ENCODE measurements around the gene HES2.
"Not testable (repeated sequence)": the region's sequence is repeated elsewhere in the genome, so short reads cannot be mapped to it uniquely, and the experiment has no call there.

HES2 gene

DNA sequence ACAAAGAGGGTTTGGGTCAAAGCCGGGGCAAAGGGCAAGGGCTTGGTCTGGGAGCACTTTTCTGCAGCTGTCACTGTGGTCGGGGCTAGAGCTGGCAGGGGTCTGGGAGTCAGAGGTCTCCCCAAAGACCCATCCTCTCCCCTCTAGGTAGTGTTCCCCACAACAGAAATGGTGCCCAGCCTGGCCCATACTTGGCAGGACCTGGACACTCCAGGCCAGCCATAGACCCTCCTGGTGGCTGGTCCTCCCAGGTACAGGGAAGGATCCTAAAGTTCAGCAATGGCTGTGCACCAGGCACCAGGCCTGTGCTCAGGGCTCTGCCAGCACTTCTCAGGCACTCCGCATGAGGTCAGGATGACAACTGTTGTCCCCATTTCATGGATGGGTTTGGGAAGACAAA is 15.8 kb upstream of the HES2 start:
- DNase-seq (ENCODE audit: low spot score) = no peak

DNA sequence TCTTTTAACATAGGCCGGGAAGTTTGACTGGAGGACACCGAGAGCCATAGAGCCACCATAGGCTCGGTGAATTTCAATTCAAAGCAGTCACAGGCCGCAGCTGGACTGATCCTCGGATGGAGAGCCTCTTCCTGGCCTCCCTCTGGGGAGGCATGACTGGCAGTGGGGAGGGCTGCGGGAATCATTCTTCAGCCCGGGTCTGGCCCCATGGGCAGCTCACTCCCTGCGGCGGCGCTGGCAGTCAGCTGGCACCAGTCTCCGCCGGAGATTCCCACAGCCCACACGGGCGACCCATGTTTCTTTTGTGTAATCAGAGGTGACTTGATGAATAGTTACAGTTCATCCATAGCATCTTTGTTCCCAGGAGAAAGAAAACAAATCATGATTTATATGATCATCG is 15.4 kb upstream of the HES2 start:
- DNase-seq (ENCODE audit: low spot score) = no peak

DNA sequence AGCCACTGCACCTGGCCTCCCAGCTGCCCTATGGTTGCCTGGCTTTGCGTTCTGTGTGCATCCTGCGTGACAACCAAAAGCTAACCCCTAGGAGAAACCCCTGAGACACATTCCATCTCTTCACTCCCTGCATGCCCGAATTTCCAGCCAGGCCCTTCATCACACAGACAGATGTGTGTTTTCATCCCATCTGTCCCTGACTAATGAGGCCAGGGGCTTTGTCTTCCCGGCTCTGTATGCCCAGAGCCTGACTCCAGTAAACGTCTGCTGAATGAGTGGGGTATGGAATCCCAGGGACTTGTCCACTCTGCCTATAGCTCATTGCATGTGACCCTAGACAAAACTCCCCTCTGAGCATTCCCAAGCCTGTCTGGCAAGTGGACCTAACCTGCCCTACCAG is 14.5 kb upstream of the HES2 start:
- DNase-seq (ENCODE audit: low spot score) = no peak

DNA sequence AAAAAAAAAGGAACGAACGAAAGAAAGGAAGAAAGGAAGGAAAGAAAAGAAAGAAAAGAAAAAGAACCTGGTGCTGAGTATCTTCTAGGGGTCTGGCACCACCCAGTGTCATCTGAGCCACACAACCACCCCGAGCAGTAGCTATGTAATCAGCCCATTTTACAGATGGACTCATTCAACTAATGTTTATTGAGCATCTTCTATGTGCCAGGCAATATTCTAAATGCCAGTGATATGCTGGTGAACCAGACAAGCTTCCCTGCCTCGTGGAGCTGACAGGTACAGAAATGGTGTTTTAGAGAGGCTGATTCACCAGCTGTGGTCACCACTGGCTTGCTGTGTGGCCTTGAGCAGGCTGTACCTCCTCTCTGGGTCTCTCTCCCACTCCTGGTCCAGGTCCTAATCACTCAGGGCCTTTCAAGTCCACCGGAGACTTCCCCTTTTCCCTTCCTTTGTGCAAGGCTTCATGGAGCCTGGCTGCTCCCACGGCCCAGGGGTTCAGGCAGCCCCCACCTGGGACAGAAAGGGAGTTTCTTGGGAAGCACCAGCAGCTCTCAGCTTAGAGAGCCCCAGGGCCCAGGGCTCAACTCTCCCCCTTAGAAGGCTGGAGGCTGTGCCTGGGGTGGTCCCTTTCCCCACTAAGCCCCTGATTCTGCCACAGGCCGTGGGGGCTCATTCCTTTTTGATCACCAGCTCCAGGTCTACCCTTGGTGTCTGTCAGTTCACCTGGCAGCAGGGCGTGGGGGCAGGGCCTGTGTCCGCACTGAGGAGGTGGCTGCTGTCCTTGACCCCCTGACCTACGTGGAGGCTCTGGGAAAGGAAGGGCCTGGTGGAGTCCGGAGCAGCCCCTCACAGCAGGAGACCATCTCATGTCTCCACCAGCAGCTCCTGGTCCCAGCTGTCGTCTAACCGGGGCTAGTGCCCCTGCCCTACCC is 12.2 kb upstream of the HES2 start:
- DNase-seq (ENCODE audit: low spot score) = not testable (repeated sequence)

DNA sequence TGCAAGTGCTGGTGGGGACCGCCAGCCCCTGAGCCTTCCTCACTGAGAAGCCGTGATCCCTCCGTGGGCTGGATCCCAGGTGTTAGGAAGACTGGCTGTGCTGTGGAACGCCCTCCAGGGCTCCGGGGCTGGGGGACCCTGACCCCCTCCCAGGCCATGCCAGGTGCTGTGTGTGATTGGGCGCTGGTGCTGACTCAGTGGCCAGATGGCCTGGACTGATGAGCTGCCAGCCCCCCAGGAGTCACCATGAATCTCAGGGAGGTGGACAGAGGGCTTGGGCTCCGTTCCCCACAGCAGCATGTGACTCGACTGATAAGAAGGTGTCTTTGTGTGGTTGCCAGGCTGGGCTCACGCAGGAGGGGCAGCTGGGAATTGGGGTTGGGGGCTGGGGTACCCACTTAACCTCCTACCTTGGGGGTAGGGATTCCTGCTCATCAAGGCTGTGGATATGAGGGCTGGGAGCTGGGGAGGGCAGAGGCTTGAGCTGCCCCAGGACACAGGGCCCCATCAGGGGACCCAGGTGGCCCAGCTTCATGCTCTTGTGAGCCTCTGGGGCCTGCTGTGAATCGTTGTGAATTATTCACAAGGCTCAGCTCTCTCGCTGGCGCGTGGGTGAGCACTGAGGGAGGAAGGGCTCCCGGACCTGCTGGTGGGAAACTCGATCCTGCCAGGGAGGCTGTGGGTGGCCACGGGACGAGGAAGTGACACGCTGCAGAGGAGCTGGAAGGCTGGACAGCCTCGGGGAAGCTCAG is 10.1 kb upstream of the HES2 start:
- not testable (repeated sequence) for DNase-seq (ENCODE audit: low spot score)

DNA sequence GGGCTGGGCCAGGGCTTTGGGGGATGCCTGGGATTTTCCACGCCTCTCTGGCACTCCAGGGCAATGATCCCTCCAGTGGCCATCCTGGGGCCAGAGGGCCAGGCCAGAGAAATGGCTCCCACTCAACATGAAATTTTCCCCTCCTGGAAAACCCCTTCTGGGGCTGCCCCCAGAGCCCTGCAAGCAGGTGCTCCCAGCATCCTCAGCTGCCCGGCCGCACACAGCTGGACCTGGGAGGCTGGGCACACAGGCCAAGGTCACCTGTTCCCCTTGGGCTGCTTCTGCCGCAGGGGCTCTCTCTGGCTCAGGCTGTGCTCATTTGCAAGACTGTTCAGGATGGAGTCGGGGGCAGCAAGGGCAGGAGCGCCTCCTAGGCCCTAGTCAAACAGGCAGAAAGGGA is 8.7 kb upstream of the HES2 start:
- not testable (repeated sequence) for DNase-seq (ENCODE audit: low spot score)

DNA sequence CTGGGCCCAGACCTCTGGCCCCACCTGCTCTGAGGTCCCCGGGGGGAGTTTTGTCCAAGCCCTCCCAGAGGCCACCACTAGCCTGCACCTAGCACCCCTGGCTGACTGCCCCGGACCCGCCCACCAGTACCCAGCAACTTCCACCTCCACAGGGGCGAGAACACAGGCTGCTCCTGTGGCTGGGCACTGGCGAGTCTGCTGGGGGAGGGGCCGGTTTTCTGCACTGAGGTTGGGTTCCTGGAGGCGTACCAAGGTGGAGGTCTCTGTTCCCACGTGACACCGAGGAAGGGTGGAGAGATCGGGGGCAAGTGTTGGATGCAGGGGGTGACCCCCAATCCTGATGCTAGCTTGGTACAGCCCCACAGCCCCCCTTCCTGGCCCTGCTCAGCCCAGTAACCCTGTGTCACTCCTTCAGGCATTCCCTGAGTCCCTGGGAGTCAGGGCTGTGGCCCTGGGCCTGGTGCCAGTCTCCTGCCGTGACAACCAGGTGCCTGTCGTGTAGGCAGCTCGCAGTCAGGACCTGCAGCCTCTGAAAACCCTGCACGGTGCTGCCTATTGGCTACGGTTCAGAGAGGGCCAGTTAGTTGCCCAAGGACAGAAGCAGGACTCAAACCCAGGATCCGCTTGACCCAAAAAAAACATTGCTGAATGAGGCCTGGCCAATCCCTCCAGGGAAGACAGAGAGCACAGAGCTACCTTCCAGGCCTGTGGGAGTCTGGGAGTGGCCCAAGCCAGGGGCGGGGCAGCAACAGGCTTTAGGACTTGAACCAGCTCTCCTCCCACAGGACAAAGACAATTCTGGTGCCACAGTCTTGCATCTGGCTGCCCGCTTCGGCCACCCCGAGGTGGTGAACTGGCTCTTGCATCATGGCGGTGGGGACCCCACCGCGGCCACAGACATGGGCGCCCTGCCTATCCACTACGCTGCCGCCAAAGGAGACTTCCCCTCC is 8.0 kb upstream of the HES2 start:
- no peak for DNase-seq (ENCODE audit: low spot score)

DNA sequence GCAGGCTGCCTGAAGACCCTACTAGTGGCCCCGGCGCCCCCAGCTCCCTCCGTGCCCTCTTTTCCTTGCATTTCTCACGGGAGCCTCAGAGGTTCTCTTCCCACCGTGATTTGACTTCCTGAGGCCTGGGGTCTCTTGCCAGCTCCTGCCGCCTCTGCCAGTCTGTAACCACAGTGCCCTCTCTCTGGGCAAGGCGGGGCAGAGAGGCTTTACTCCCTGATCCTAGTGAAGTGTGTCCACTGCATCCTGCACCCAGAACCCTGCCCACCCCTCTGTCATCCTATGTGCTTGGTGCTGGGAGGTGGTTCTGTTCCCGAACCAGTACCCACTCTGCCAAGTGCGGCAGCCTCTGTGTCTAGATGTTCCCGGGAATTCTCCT is 7.2 kb upstream of the HES2 start:
- DNase-seq (ENCODE audit: low spot score) = no peak

DNA sequence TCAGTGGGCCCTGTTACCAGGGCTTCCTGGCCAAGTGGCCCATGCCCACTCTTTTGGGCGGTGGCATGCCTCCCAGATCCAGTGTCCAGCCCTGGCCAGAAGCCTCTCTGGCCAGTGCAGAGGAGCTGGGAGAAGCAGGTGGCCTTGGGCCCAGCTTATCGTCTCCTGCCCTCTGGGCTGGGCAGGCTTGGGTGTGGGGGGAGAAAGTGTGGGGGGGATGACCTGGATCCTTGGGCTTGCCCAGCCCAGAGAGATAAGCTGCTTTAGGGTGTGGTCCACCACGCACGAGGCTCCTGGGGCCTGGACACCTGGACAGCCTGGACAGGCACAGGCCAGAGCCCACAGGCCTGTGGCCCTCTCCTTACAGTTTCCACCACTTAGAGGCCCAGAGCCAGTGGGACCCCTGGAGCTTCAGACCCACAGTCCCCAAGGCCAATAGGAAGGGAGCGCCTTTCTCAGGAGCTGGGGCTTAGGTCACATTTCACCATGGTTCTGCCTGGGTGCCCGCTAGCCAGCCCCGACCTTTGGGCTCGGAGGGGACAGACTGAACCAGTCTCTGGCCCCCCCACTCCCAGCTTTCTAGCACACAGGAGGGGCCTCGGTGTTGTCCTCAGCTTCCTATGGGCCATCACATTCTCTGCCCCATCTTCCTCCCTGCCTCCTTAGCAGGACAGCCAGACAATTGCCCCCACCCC is 6.7 kb upstream of the HES2 start:
- no peak for DNase-seq (ENCODE audit: low spot score)

DNA sequence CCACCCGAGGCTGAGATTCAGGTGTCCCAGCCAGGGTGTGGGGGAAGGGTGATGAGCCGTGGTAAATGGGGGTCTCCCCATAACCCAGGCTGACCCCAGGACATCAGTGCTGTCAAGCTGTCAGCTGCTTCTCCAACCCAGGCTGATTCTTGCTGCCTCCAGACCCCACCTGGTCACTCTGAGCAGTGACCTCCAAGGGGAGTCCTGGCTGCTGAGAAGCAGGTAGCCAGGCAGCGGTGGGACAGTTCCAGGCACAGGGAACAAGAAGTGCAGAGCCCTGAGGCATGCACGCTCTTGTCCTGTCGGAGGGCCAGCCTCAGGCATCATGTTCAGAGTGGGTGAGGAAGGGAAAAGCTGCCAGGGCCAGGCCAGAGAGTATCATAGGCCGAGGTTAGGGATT is 5.9 kb upstream of the HES2 start:
- no peak for DNase-seq (ENCODE audit: low spot score)

DNA sequence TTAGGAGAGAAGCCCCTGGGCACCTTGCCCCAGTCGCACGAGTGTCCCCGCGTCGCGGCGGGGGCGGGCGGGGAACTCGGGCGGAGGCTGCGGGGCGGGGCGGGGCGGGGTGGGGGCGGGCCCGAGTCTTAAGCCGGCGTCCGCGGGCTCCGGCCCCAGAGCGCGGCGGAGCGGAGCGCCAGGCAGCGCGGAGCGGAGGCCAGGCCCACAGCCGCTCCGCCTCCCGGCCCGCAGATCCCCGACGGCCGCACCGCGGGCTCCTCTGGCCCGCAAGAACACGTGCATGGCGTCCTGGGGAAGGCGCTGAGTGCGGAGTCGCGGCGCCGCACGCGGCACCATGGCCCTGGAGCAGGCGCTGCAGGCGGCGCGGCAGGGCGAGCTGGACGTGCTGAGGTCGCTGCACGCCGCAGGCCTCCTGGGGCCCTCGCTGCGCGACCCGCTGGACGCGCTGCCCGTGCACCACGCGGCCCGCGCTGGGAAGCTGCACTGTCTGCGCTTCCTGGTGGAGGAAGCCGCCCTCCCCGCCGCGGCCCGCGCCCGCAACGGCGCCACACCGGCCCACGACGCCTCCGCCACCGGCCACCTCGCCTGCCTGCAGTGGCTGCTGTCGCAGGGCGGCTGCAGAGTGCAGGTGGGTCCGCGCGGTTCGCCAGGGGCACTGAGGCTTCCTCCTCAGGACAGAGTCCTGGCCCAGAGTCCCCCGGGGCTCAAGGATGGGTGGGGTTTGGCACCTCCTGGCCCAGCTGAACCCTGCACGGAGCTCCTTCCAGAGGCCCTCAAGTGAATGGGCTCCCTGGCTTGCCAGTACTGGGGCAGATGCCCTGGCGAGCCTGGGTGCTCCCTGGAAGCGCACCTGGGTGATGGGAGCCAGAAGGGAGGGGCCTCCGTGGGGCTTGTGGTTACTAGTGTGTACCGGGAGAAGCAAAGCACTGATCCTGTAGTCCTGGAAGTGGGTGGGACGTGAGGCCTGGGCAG is 5.2 kb upstream of the HES2 start, which contains the start of gene ESPN:
TSS of gene ESPN (plus strand) at position 158 of the 975 bp plus-strand sequence. CDS start at position 338, 180 bp downstream.
- no peak for DNase-seq (ENCODE audit: low spot score)

DNA sequence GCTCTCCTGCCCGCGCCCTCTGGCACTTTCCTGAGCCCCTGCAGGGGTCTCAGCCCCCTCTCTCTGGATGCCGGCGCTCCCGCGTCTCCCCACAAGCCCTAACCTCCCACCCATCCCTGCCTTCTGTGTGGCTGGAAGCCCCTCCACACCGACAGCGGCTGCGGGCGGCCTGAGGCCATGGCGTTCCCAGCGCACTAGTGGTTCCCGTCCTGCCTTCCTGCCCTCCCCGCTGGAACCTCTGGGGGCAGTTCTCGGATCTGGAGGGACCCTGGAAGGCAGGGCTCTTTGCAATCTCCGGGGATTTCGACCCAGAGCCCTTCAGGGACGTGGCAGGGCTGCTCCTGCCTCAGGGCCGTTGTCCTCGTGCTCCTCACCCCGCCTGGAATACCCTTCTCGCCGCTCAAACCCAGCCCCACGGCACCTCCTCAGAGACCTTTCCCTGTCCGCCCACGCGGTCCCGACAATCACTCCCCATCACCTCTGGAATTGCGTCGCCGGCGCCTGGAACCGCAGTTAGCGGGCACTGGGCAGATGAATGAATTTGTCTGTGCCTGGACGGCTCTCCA is 4.4 kb upstream of the HES2 start:
- DNase-seq (ENCODE audit: low spot score) = no peak

DNA sequence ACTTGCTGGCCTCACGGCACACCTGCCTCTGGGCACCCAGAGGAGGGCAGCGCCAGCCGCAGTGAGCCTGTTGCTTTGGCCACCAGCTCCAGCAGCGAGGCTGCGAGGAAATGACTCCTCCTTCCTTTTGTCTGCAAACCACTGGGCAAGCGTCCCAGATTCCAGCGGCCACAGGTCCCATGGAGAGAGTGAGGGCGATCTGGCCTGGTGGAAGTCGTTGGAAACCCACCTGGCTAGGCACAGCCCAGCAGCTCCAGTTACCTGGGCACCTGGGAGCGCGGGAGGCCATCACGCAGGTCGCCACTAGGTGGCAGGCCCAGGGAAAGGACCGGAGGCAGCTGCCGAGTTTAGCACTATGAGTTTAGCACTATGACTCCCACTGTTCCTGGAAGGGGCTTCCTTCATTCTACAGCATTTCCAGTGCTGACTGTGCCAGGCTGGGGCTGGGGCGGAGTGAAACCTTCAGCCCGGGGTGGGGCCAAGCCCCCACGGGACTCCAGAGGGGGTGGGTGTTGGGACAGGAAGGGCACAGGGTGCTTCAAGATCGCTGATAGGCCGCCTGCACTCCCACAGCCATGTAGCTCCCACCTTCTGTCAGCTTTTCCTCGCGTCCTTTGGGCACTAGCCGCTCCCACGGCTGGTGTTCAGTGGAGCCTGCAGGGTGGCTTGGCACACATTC is 3.7 kb upstream of the HES2 start:
- DNase-seq (ENCODE audit: low spot score) = no peak

DNA sequence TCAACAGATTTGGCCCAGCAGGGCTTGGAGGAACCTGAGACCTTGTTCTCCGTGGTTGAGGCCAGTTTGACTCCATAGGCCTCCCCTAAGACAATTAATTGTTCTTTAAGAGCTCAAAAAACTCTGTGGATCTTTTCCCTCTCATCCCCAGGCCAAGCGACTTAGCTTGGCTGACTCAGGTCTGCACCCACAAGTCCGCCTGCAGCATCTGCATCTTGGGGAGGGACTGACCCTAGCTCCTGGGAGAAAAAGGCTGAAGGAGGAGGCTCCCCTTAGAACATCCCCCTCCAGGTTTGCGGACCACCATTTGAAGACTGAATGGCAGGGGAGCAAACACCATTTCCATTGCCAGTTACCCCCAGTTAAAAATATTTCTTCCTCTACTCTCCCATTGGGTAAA is 1.5 kb upstream of the HES2 start:
- no peak for DNase-seq (ENCODE audit: low spot score)

DNA sequence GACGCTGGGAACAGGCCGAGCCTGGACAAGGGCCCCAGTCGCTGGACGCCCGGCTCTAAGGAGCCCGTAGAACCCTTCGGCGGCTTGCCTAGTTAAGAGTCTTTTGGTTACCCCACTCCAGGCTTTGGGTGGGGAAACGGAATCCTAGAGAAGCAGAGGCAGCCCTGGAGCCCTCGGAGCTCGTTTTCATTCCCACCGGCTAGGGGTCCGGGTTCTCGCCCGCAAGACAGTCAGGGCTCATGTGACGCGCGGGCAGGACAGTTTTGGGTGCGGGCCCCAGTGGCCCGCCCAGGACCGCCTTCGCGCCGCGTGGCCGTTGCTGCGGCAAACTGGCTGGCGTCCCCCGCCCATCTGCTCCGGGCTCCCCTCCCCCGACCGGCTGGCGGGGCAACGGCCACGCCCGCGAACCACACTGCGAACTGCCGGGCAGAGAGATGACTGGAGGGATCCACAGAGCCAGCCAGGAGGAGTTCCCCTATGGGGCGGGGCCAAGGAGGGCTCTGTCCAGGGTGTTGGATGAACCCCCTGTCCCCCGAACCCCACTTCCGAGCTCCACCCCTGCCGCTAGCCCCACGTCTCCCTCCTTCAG is 829 bp upstream of the HES2 start:
- no peak for DNase-seq (ENCODE audit: low spot score)

DNA sequence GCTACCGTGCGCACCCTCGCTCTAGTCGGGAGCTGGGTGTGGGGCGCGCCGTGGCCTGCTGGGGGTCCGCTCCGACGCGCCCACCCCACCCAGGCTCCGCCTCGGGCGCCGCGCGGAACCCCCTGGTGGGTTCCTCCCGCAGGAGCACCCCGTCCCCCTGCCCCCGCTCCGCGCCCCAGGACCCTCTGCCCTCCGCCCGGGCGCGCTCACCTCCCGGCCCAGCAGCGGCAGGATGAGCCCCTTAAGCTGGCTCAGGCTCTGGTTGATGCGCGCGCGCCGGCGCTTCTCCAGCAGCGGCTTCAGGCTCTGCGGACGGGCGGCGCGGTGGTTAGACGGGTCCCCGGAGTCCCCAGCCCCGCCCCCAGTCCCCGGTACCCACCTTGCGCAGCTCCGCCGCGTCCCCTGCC is 319 bp downstream of the HES2 start:
- DNase-seq (ENCODE audit: low spot score) = no peak

DNA sequence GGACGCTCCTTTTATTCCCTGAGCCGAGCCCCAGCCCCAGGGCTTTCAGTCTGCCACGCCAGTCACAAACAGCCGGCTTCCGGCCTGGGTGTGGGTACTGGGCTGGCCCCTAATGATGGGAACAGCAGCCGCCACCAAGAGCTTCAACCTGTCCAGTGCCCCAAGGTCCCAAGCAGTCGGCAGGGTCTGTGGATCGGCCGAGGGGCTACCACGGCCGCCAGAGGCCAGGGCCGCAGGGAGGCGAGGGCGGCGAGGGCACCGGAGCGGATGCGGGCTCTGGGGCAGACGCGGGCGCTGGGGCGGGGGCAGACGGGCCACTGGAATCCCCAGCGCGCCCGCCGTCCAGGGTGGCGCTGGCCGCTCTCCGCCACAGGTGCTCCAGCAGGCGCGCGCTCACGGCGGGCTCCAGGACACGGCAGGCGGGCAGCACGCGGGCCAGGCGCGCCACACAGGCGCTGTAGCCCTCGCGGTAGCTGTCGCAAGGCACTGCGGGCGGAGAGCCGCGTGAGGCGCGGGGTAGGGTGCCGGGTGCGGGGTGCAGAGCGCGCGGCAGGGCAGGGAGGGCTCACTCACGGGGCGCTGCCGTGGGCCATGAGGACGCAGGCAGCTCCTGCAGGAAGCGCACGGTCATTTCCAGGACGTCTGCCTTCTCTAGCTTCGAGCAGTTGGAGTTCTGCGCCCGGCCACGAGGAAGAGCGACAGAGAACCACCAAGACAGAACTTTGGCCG is 887 bp downstream of the HES2 start:
- no peak for DNase-seq (ENCODE audit: low spot score)

DNA sequence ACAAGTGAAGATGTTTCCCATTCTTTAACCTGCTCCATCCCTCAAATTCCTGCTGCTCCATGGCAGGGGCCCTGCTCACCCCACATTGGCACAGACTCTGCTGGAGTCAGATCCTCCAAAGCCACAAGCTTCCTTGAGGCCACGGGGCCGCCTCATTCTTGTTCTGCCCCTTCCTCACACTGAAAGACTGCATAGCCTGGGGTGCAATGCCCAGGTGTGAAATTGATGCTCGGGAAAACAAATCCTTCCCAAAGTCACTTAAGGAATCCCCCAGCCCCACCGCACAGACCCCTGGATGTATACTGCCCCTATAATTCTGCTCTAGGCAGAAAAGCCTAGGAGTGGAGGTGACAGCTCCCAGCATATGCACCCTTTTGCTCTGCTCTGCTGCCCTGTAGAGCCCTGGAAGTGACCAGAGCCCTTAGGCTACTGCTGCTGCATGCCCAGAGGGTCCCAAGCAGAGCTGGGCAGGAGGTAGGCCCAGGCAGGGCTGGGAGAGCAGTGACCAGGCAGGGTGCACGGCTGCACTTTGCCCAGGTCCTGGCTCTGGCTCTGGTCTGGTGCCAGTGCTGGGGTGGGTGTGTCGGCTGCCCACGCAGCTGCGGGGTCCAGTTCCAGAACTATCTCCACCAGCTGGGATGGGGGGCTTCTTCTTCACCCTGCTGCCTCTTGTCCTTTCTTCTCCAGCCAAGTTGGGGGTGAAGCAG is 1.6 kb downstream of the HES2 start:
- DNase-seq (ENCODE audit: low spot score) = no peak
